SK-N-SH (cell line): Measurements from ENCODE around the gene SLC46A2. TPM values are rescaled to one million over a fixed set of nuclear protein-coding genes. Genes with fewer than 3 reads are reported as not detected.

Source experiments
- CTCF ChIA-PET: fragments of 300-600, 350-600 bp; formaldehyde crosslinking; extraction: SDS; loops from one replicate; lab custom pipeline; 2021; lab: Yijun Ruan, JAX
- POLR2A ChIA-PET: fragments of 350-600 bp; sonication (Branson Sonifier 250); formaldehyde crosslinking; extraction: SDS; loops from one replicate; lab custom pipeline; 2020; ENCODE audit warnings: antibody characterized with exemption, inconsistent platforms; lab: Yijun Ruan, JAX
- DNase-seq: peaks from one replicate; pipeline ENCODE4 v3.0.0; 2012
- H2AFZ ChIP-seq: fragments of 200-600 bp; sonication (generic); 2 replicates; pipeline ENCODE4 v1.8.1; 2016; ENCODE audit warnings: antibody characterized with exemption, mild to moderate bottlenecking, low read depth
- H3F3A ChIP-seq: fragments of 200-600 bp; sonication (generic); replicated peaks from 2 replicates; pipeline ENCODE3; 2016; ENCODE audit warnings: antibody characterized with exemption, mild to moderate bottlenecking; ENCODE audit not compliant: insufficient read depth
- H3K27ac ChIP-seq, 2 experiments: fragments of 200-500 bp in 1 of 2; fragments of 200-600 bp in 1 of 2; sonication (Bioruptor generic) in 1 of 2; sonication (generic), shearing (Covaris generic) in 1 of 2; 2 replicates each; pipeline versions ENCODE4 v1.5.1 to v1.6.1; 2014 to 2016; ENCODE audit warnings: low read depth in 2 of 2, inconsistent platforms in 1 of 2, low read length in 1 of 2, mild to moderate bottlenecking in 1 of 2, mixed read lengths in 1 of 2
- H3K27me3 ChIP-seq: fragments of 200-600 bp; sonication (generic), shearing (Covaris generic); 2 replicates; pipeline ENCODE4 v1.6.1; 2016; ENCODE audit warnings: mixed run types; ENCODE audit not compliant: insufficient read depth
- H3K36me3 ChIP-seq, 2 experiments: fragments of 200-500 bp in 1 of 2; fragments of 200-600 bp in 1 of 2; sonication (Bioruptor generic) in 1 of 2; sonication (generic) in 1 of 2; replicated peaks in 1 of 2; 2 replicates each; pipeline versions ENCODE3 to v1.5.1; 2014 to 2016; ENCODE audit warnings: low read length in 1 of 2, mild to moderate bottlenecking in 1 of 2; ENCODE audit not compliant: insufficient read depth in 2 of 2, control insufficient read depth in 1 of 2
- H3K4me1 ChIP-seq, 2 experiments: fragments of 200-500 bp in 1 of 2; fragments of 200-600 bp in 1 of 2; sonication (Bioruptor generic) in 1 of 2; sonication (generic), shearing (Covaris generic) in 1 of 2; 2 replicates each; pipeline versions ENCODE4 v1.5.1 to v1.6.1; 2014 to 2016; ENCODE audit warnings: low read depth in 1 of 2, low read length in 1 of 2, mixed run types in 1 of 2; ENCODE audit not compliant: insufficient read depth in 2 of 2, control insufficient read depth in 1 of 2
- H3K4me2 ChIP-seq: fragments of 200-600 bp; sonication (generic), shearing (Covaris generic); 2 replicates; pipeline ENCODE4 v1.6.1; 2017; ENCODE audit warnings: mixed run types
- H3K4me3 ChIP-seq, 2 experiments: fragments of 200-500 bp in 1 of 2; fragments of 200-600 bp in 1 of 2; sonication (Bioruptor generic) in 1 of 2; sonication (generic), shearing (Covaris generic) in 1 of 2; 2 replicates each; pipeline versions ENCODE4 v1.5.1 to v1.8.1; 2014 to 2016; ENCODE audit warnings: low read depth in 2 of 2, inconsistent platforms in 1 of 2, low read length in 1 of 2, mild to moderate bottlenecking in 1 of 2, mixed read lengths in 1 of 2, moderate library complexity in 1 of 2
- H3K79me2 ChIP-seq: fragments of 200-600 bp; sonication (generic); 2 replicates; pipeline ENCODE4 v1.8.1; 2017; ENCODE audit warnings: mild to moderate bottlenecking; ENCODE audit not compliant: insufficient read depth
- H3K9ac ChIP-seq: fragments of 200-600 bp; sonication (generic); 2 replicates; pipeline ENCODE4 v1.6.1; 2017; ENCODE audit warnings: mixed run types
- H3K9me2 ChIP-seq: fragments of 200-600 bp; sonication (generic); 2 replicates; pipeline ENCODE4 v1.6.1; 2017; ENCODE audit warnings: mixed run types
- H3K9me3 ChIP-seq: fragments of 200-600 bp; sonication (generic); 2 replicates; pipeline ENCODE4 v1.6.1; 2017; ENCODE audit warnings: mixed run types, mild to moderate bottlenecking, moderate library complexity
- H4K20me1 ChIP-seq: fragments of 200-600 bp; sonication (generic); 2 replicates; pipeline ENCODE4 v1.6.1; 2017; ENCODE audit warnings: mild to moderate bottlenecking, mixed run types; ENCODE audit not compliant: insufficient read depth
- CHD2 ChIP-seq: fragments of 150-350 bp; IDR thresholded peaks from 2 replicates; pipeline ENCODE4 v1.6.1; 2018; ENCODE audit warnings: low read length; ENCODE audit not compliant: partially characterized antibody
- EZH2phosphoT487 ChIP-seq: fragments of 200-600 bp; sonication (generic); IDR thresholded peaks from 2 replicates; pipeline ENCODE4 v1.6.1; 2017; ENCODE audit warnings: low read depth, mixed run types, mild to moderate bottlenecking, antibody characterized with exemption, moderate library complexity, borderline replicate concordance
- FOSL2 ChIP-seq: IDR thresholded peaks from 2 replicates; pipeline ENCODE4 v1.4.0; 2012; ENCODE audit warnings: low read depth, mild to moderate bottlenecking, moderate library complexity, borderline replicate concordance
- FOXJ3 ChIP-seq: sonication (generic); formaldehyde crosslinking; IDR thresholded peaks from 2 replicates; pipeline ENCODE4 v1.5.1; 2020; ENCODE audit warnings: mild to moderate bottlenecking, missing genetic modification reagents
- FOXM1 ChIP-seq: IDR thresholded peaks from 2 replicates; pipeline ENCODE4 v1.4.0; 2012; ENCODE audit warnings: low read depth, mild to moderate bottlenecking
- GABPA ChIP-seq: IDR thresholded peaks from 2 replicates; pipeline ENCODE4 v1.4.0; 2012; ENCODE audit warnings: low read depth, mild to moderate bottlenecking
- JUND ChIP-seq: IDR thresholded peaks from 2 replicates; pipeline ENCODE4 v1.4.0; 2012
- MEF2A ChIP-seq: IDR thresholded peaks from 2 replicates; pipeline ENCODE4 v1.4.0; 2012; ENCODE audit warnings: low read depth, borderline replicate concordance
- MXI1 ChIP-seq: IDR thresholded peaks from 2 replicates; pipeline ENCODE4 v1.6.1; 2012; ENCODE audit warnings: mild to moderate bottlenecking, low read depth, low read length, improper control_type of control experiment
- RCOR1 ChIP-seq: fragments of 150-350 bp; IDR thresholded peaks from 2 replicates; pipeline ENCODE4 v1.6.1; 2017; ENCODE audit warnings: antibody characterized with exemption, low read length
- RFX5 ChIP-seq: IDR thresholded peaks from 2 replicates; pipeline ENCODE4 v1.6.1; 2012; ENCODE audit warnings: mild to moderate bottlenecking, improper control_type of control experiment, low read length
- TCF12 ChIP-seq: IDR thresholded peaks from 2 replicates; pipeline ENCODE4 v1.4.0; 2012
- WGBS: methylation state at CpG from one replicate; pipeline ENCODE4 v1.1.6; 2017; ENCODE audit warnings: low lambda C conversion rate; 5-methylcytosine and 5-hydroxymethylcytosine counted together
- polyA plus RNA-seq, 3 experiments: library from polyadenylated mRNA; depleted of rRNA; stranded (reverse); fragments of >200 nt; gene quantifications; 2 replicates each; pipeline ENCODE4 v1.2.3, GENCODE V29; 2012
- TF ChIP-seq, protein P1 (sequence below): IDR thresholded peaks from 2 replicates; pipeline ENCODE4 v1.4.0; 2012; ENCODE audit warnings: low read depth, borderline replicate concordance
- TF ChIP-seq, protein P2 (sequence below): fragments of 150-350 bp; IDR thresholded peaks from 2 replicates; pipeline ENCODE4 v1.6.1; 2016; ENCODE audit warnings: mild to moderate bottlenecking, low read depth, low read length
- TF ChIP-seq, protein P3 (sequence below): fragments of 150-350 bp; IDR thresholded peaks from 2 replicates; pipeline ENCODE4 v1.6.1; 2017; ENCODE audit warnings: antibody characterized with exemption, low read length, low read depth, borderline replicate concordance
- TF ChIP-seq, protein P4 (sequence below): fragments of 200-600 bp; sonication (generic); IDR thresholded peaks from 2 replicates; pipeline ENCODE4 v1.6.1; 2017; ENCODE audit warnings: antibody characterized with exemption, mild to moderate bottlenecking, moderate library complexity
- TF ChIP-seq, protein P5 (sequence below): IDR thresholded peaks from 2 replicates; pipeline ENCODE4 v1.4.0; 2012; ENCODE audit warnings: low read depth
- TF ChIP-seq, protein P6 (sequence below): IDR thresholded peaks from 2 replicates; pipeline ENCODE4; 2012

The SLC46A2 gene
- polyA plus RNA-seq, 1 of the 3 experiments (the other 2 are of a cell fraction), result not detected

DNA sequence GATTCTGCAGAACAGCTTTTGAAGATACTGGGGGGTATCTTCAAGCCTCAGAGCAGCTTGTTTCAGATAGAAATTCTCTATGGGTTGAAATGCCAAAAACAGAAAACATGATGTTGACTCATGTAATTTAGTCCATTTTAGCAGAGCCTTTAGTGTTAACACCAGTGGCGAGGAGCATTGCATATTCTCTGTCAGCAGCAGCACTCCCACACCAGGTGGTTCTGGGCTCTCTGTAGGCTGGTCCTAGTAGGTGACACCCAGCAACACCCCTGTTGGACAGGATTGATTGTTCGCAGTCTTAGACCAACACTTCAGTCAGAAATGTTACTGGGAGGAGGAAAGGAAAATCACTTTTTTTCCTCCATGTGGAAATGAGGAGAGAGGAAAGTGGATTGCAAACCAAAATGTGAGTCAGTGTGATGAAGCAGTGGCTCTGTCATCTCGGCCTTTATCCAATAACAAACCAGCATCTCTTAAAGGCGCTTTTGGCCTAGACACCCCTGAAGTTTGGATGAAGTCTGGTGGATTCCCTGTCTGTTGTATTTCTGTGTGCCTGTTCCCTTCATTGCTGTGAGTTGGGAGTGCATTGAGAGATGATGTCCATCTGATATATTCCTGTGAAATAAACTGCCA is 16.8 kb downstream of the SLC46A2 start:
- 88% methylated on average over 4 of the region's 4 CpGs for WGBS
- H3K4me2 ChIP-seq, result no peak overlapping the region
- CTCF ChIA-PET, result no interaction called here

More for the DNA sequence above, 16.8 kb downstream of the SLC46A2 start:
- H3K36me3 ChIP-seq, result peaks cover 0 to 1% of the 10 kb centered on the region in 2 experiments
- H3K9me2 ChIP-seq, result no peaks in the 10 kb centered on the region
- H3K9me3 ChIP-seq, result no peaks in the 10 kb centered on the region
- no peak overlapping the region for H3K4me3 ChIP-seq
- H3K9ac ChIP-seq, result no peak overlapping the region
- H3K27me3 ChIP-seq, result no peaks in the 10 kb centered on the region
- H2AFZ ChIP-seq, result no peak overlapping the region
- no peak for DNase-seq
- POLR2A ChIA-PET, result no interaction called here
- H4K20me1 ChIP-seq, result no peaks in the 10 kb centered on the region
- H3F3A ChIP-seq, result no peaks in the 10 kb centered on the region
- TF ChIP-seq RCOR1 (no peak), JUND (no peak), FOXJ3 (no peak), EZH2phosphoT487 (no peak), FOSL2 (no peak), TCF12 (no peak), MEF2A (no peak), GABPA (no peak), MXI1 (no peak), RFX5 (no peak), CHD2 (no peak), FOXM1 (no peak)
- TF ChIP-seq, protein P1, sequence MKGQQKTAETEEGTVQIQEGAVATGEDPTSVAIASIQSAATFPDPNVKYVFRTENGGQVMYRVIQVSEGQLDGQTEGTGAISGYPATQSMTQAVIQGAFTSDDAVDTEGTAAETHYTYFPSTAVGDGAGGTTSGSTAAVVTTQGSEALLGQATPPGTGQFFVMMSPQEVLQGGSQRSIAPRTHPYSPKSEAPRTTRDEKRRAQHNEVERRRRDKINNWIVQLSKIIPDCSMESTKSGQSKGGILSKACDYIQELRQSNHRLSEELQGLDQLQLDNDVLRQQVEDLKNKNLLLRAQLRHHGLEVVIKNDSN, result no peak
- TF ChIP-seq, protein P2, sequence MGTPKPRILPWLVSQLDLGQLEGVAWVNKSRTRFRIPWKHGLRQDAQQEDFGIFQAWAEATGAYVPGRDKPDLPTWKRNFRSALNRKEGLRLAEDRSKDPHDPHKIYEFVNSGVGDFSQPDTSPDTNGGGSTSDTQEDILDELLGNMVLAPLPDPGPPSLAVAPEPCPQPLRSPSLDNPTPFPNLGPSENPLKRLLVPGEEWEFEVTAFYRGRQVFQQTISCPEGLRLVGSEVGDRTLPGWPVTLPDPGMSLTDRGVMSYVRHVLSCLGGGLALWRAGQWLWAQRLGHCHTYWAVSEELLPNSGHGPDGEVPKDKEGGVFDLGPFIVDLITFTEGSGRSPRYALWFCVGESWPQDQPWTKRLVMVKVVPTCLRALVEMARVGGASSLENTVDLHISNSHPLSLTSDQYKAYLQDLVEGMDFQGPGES, result no peak
- TF ChIP-seq, protein P3, sequence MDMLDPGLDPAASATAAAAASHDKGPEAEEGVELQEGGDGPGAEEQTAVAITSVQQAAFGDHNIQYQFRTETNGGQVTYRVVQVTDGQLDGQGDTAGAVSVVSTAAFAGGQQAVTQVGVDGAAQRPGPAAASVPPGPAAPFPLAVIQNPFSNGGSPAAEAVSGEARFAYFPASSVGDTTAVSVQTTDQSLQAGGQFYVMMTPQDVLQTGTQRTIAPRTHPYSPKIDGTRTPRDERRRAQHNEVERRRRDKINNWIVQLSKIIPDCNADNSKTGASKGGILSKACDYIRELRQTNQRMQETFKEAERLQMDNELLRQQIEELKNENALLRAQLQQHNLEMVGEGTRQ, result no peak
- TF ChIP-seq, protein P4, sequence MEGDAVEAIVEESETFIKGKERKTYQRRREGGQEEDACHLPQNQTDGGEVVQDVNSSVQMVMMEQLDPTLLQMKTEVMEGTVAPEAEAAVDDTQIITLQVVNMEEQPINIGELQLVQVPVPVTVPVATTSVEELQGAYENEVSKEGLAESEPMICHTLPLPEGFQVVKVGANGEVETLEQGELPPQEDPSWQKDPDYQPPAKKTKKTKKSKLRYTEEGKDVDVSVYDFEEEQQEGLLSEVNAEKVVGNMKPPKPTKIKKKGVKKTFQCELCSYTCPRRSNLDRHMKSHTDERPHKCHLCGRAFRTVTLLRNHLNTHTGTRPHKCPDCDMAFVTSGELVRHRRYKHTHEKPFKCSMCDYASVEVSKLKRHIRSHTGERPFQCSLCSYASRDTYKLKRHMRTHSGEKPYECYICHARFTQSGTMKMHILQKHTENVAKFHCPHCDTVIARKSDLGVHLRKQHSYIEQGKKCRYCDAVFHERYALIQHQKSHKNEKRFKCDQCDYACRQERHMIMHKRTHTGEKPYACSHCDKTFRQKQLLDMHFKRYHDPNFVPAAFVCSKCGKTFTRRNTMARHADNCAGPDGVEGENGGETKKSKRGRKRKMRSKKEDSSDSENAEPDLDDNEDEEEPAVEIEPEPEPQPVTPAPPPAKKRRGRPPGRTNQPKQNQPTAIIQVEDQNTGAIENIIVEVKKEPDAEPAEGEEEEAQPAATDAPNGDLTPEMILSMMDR, result no peak
- TF ChIP-seq, protein P5, sequence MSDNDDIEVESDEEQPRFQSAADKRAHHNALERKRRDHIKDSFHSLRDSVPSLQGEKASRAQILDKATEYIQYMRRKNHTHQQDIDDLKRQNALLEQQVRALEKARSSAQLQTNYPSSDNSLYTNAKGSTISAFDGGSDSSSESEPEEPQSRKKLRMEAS, result no peak
- TF ChIP-seq, protein P6, sequence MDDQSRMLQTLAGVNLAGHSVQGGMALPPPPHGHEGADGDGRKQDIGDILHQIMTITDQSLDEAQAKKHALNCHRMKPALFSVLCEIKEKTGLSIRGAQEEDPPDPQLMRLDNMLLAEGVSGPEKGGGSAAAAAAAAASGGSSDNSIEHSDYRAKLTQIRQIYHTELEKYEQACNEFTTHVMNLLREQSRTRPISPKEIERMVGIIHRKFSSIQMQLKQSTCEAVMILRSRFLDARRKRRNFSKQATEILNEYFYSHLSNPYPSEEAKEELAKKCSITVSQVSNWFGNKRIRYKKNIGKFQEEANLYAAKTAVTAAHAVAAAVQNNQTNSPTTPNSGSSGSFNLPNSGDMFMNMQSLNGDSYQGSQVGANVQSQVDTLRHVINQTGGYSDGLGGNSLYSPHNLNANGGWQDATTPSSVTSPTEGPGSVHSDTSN, result no peak
- no peaks in the 10 kb centered on the region for H3K4me1 ChIP-seq
- no peaks in the 10 kb centered on the region for H3K79me2 ChIP-seq
- no peak overlapping the region for H3K27ac ChIP-seq
